Activated CD8-positive, alpha-beta memory T cell treated with anti-CD3 and anti-CD28 coated beads for 1 hour (primary cell): ENCODE data around the gene RHBDL3.
A peak's percentile ranks its signal among the peaks of the same experiment; 100 is the strongest.
"Not testable (repeated sequence)": the region's sequence is repeated elsewhere in the genome, so short reads cannot be mapped to it uniquely, and the experiment has no call there.

ENCODE experiments used
- DNase-seq, 2 donors: peaks; one replicate each; pipeline ENCODE4 v3.0.0-alpha.2; 2020; ENCODE audit warnings: low read depth in 1 of 2; ENCODE audit errors: extremely low read depth in 1 of 2

Gene RHBDL3

DNA sequence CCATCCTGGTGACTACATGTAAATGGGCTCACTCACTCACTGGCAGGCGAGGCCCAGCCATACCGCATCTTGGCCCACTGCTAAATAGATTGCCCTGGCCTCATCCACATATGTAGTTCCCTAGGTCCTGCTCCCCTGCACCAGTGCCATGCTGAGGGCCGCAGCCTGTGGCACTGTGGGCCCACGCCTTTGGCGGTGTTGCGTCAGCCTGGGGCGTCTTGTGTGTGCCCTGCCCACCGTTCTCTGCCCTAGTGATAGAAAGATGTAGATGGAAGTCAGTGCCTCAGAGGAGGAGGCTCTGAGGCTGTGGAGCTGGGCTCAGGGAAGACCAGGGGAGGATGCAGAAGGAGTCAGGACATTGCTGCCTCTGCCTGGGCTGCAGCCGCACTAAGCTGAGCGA, 57.4 kb downstream of the RHBDL3 start:
- DNase-seq, result no peak

DNA sequence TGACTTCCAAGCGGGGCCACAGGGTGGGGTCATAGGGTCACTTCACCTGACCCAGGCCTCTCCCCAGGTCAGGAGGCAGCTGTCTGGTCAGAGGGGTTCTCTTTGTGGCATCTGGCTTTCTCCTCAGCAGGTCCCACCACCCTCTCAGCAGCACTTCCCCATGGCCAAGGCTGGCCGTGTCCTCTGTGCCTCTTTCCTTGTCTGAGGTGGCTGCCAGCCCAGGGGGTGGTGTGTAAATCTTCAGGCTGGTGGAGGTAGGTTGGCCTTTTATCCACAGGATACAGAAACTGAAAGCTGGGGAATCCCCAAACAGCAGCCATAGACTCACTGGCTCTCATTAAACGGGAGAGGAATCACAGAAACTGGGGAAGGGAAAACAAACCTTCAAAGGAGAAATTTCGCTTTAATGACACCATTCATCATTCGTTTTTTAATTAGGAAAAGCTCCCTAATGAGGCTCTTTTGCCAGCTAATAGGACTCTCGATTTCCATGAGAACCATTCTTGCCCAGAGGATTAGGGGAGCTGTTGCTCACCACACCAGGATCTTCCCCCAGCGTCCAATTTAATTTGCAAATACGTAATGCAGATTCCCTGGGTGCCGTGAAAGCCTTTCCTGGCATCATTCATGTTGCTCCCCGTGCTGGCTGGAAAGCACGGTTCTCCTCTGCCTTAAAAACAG, 58.3 kb downstream of the RHBDL3 start:
- DNase-seq, result no peak

- DNase-seq, result no peak
Measured at GRCh38 chr17:32327911-32328310, 62.3 kb downstream of the RHBDL3 start.

DNA sequence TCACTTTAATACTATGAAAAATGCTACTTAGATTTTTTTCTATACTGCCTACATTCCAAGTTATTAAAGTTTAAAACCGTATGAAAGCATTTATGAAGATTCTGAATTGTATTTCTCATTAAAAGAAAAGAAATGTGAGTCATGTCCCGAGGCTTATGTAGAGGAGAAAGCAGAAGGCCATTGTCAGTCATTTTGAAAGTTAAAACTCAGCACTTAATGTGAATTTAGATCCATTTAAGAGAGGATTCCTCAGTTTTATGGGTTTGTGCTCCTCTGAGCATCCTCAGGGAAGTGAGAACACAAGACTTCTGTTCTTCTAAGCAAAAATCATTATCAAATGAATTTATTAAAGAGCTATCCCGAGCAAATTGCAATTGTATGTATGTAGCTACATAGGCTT, 64.5 kb downstream of the RHBDL3 start:
- no peak for DNase-seq

- no peak for DNase-seq
Measured at GRCh38 chr17:32331243-32332040, 65.8 kb downstream of the RHBDL3 start.

DNA sequence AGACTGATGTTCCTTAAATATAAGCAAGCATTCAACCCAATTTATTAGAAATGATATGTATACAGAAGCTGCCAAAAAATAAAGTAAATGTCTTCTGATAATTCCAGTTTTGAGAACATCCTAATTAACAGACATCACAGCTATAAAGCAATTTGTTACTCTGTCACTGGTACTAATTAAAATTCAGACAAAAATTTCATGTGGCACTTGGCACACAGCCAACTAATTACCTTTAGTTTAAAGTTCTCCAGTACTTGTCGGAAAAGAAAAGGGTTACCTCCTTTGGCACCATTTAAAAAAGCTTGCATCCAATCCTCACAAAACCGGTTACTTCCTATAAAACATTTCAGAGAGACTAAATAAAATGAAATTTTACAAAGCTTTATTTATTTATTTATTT, 67.6 kb downstream of the RHBDL3 start:
- DNase-seq, result no peak

GRCh38 chr17:32335046-32335445, 69.4 kb downstream of the RHBDL3 start:
- no peak for DNase-seq

DNA sequence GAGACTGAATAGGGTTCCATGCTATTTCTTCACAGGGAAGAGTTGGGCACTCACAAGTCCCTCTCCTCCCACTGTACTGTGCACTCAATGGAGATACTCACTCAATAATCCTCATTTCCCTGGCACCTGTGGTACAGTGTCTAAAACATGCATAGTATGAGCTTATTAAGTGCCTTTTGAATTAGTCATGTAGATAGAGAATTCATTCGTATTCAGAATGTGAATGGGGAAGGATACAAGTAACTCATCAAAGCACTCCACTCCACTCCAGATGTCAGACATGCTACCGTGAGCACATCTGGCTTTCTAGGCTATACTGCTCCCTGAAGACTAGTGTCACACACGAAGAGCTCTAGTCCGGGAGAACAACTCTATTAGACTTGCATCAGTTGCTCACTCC, 70.1 kb downstream of the RHBDL3 start:
- no peak for DNase-seq

DNA sequence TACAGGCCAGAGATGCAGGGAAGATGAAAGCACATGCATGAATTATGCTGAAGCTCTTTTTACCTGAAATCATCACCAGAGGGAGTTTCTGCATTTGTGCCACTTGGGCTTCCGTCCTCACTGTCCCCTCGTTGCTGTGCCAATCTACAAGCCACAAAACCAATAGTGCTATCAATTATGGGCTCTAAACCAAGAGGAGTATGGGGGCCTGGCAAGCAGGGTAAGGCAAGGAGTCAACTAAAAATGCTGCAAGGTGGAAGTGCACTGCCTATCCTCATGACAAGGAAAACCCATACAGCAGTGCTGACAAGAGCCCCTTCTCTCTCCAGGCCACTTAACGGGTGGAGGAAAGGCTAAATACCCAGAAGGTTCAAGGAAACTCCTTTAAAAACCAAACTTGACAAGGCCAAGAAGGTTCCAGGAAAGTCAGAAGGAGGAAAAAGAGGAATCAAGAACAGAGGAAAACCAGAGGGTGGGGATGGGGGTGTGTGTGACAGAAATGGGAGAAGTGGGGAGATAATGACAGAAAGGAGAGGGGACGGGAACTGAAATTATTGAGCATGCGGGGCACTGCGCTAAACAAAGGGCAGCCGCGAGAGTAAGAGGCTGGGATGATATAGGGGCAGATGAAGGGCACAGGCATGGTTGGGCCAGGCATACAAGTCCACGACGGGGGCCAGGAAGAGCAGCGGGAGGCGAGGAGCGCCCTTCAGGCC, 75.7 kb downstream of the RHBDL3 start:
- no peak for DNase-seq

DNA sequence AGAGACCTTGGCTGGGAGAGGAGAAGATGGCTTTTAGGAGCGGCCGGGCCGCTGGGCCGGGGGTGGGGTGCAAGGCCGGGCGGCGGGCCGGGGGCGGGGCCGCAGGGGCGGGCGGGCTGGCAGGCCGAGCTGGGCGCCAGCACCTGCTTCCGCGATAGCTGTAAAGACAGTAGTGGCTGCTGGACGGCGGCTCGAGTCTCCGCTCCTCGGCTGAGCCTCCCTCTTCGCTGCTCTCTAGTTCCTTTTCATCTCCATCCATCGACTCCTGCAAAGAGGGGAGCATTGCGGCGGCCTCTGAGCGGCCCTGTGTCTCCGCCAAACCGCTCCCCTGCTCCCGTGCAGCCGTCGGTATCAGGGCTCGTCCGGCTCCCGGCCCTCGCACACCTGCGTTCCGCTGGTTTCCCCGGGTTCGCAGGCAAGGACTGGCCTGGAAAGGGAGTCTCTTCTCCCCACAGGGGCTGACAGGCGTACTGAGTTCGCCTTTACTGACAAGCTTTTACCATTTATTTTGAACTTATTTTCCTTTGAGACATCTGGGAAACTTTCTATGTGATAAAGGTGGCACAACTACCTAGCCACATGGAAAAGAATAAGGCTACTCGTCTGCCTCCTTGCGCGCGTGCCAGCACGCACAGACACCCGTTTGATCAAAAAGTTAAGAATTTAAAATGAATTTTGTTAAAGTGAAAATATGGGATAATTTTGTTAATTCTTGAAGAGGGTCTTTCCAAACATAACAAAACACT, 76.4 kb downstream of the RHBDL3 start, which contains the start of gene C17orf75:
Gene C17orf75 (minus strand): TSS at position 317 of the 746 bp plus-strand sequence. CDS start 34 bp downstream, at position 283.
- DNase-seq, result peak; percentile 45 to 69

DNA sequence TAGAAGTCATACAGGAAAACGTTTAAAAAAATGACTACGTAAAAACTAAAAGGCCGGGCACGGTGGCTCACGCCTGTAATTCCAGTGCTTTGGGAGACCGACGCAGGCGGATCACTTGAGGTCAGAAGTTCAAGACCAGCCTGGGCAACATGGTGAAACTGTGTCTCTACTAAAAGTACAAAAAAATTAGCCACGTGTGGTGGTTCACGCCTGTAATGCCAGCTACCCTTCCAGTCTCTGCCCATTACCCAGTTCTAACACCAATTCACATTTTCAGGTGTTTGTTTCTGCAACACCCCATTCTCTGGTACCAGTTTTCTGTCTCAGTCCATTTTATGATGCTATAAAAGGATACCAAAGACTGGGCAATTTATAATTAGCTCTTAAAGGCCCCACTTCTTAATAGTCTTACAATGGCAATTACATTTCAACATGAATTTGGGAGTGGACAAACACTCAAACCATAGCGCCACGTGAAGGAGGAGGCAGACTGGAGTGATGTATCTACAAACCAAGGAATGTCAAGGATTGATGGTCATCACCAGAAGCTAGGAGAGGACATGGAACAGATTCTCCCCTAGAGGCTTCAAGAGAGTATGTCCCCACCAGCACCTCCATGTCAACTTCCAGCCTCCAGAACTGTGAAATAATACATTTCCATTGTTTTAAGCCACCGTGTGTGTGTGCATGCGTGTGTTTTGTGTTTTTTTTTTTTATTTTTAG, 77.1 kb downstream of the RHBDL3 start:
- no peak for DNase-seq

- no peak for DNase-seq
Measured at GRCh38 chr17:32345951-32346600, 80.4 kb downstream of the RHBDL3 start.

DNA sequence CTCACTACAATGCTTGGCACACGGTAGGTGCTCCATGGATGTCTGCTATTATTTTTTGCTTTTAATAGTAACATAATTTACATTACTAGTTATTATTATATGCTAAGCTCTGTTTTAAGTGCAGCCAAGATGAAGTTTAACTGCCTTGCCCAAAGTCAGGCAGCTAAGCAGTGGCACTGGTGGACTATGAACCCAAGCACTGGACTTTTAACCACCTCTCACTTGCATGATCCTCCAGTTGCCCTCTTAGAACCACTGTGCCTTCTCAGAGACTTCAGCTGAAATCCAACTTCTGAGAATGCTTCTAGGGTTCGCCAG, 82.8 kb downstream of the RHBDL3 start:
- no peak for DNase-seq

DNA sequence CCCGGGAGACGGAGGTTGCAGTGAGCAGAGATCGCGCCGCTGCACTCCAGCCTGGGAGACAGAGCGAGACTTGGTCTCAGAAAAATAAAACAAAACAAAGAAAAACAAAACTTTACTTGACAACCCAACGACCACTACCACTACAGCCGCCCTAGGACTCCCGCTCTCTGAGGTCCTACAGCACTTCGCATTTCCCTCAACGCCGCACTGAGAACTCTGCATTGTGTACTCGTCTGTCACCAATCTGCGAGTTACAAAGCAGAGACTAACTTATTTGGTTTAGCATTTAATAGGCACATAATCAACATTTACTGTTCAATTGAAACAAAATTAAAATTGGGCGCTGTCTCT, 83.8 kb downstream of the RHBDL3 start:
- no peak for DNase-seq

GRCh38 chr17:32349854-32350665, 84.4 kb downstream of the RHBDL3 start, which contains the start of gene ZNF207:
TSS of gene ZNF207 (plus strand) at chr17:32350157. CDS start at chr17:32350286, 129 bp downstream.
- DNase-seq, result peak; percentile 87 to 88

DNA sequence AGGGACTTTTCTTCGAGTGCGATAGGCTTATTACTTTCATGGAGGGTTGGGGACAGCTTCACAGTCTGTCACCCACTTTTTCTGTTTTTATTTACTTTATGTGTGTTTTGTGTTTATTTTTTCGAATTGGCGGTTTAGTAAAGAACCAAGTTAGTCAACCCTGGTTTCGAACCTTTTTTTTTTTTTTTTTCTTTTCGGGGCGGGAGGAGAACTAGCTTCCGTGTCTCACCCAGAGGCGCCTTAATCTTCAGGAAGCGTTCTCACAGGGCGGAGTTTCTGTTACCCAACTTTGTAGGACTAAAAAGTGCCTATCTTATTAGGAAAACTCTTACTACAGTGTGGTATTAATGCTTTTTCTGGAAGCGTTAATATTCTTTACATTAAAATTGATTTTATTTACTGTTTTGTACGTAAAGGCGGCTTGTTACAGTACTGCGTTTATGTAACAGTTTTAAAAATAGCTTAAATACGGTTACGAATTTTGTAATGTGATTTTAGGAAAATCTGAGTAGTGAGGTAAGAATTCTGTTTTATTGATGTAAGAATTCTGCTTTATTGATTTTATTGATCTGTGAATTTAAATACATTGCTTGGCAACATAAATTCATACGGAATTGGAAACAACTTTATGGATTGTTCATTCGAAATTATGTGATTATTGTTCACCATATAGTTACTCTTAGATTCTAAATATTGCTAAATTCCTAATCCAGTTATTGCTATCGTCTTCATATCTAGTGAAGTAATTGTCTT, 85.2 kb downstream of the RHBDL3 start:
- no peak for DNase-seq

DNA sequence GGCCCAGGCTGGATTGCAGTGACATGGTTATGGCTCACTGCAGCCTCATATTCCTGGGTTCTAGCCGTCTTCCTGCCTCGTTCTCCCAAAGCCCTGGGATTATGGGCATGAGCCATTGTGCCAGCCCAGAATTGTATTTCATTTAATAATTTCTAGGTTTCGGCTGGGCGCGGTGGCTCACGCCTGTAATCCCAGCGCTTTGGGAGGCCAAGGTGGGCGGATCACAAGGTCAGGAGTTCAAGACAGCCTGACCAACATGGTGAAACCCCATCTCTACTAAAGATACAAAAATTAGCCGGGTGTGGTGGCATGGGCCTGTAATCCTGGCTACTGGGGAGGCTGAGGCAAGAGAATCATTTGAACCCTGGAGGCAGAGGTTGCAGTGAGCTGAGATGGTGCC, 87.1 kb downstream of the RHBDL3 start:
- not testable (repeated sequence) for DNase-seq

DNA sequence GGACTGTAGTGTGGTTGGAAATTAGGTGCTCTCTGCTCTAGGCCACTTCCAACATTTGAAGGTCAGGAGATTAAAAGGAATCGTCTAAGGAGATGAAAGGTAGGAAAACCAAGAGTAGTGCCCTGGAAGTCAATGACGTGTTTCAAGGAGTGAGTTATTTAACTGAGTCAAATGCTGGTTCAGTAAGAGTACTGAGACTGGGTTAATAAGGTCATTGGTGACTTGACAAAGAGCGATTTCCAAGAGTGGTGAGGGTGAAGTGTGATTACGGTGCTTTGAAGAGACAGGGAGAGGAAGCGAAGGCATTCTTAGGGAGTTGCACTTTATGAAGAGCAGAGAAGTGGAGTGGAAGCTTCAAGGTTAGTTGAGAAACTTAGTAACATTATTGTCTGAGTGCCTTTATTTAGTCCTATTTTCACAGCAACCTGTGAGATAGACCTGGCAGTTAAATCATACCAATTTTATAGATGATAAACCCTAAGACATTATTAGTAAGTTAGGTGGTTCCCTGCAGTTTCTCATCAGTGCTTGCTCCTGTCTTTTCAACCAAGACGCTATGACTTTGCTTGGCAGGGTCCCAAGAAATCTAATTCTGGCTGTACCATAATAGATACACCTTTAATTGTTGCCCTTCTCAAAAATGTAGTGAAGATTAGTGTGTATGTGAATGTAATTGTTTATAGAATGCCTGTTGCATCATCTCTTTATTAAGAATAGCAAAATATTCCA, 90.2 kb downstream of the RHBDL3 start:
- no peak for DNase-seq
